ENCODE measurements around the gene POM121L2. TPM values are rescaled to one million over a fixed set of nuclear protein-coding genes. Genes with fewer than 3 reads are reported as not detected.

POM121L2 gene
- total RNA-seq, 1 experiment from 2014 or later, result 0.05 TPM

- in situ Hi-C loops (cut with HindIII; ENCODE audit: low pct_unique_long_range_greater_than_20kb, low sequenced_read_pairs), result no loop called here
- peak; percentile 83 for DNase-seq (ENCODE audit: low read depth, low spot score)
Observed at GRCh38 chr6:27296106-27296783, 15.8 kb downstream of the POM121L2 start.

GRCh38 chr6:27295301-27296079 lies 16.6 kb downstream of the POM121L2 start:
- in situ Hi-C loops (cut with HindIII; ENCODE audit: low pct_unique_long_range_greater_than_20kb, low sequenced_read_pairs), result no loop called here
- DNase-seq (ENCODE audit: low read depth, low spot score), result peak; percentile 97

DNA sequence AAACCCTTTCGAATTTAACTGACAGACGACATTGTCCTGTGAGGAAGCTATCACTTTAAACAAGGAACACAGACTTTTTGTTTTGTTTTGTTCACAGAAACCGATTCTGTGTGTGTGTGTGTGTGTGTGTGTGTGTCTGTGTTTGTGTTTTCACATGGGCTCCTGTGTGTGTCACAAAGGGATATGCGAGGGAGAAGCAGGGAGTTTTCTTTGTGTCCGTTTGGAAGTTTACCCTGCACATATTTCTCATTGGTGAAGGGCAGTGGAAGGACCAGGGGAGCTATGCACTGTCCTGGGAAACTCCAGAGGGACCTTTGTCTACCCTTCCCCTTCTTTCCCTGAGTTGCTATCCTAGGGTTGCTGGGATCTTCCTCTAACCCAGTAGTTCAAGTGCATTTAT lies 17.7 kb downstream of the POM121L2 start:
- in situ Hi-C loops (cut with HindIII; ENCODE audit: low pct_unique_long_range_greater_than_20kb, low sequenced_read_pairs), result no loop called here
- DNase-seq (ENCODE audit: low read depth, low spot score), result peak; percentile 56

- peak; percentile 89 for DNase-seq (ENCODE audit: low read depth, low spot score)
- in situ Hi-C loops (cut with HindIII; ENCODE audit: low pct_unique_long_range_greater_than_20kb, low sequenced_read_pairs), result no loop called here
Observed at GRCh38 chr6:27293436-27294098, 18.5 kb downstream of the POM121L2 start.

DNA sequence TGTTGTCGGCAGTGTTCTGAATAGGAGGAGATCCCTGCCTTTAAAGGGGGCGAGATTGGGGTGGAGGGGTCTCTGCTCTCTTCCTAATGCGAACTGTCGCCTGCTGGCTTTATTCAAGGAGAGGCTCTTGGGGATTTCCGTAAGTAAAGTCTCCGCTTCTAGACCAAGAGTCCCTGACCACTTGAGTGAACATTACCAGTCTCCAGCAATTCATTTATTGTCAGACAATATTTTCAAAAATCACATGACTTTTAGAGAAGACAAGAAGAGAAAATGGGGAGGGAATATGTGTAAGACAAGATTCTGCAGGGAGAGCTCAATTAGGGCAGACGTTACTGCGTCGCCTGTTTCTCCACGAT lies 21.2 kb downstream of the POM121L2 start:
- no peak for DNase-seq (ENCODE audit: low read depth, low spot score)
- in situ Hi-C loops (cut with HindIII; ENCODE audit: low pct_unique_long_range_greater_than_20kb, low sequenced_read_pairs), result no loop called here

GRCh38 chr6:27290065-27290849 lies 21.8 kb downstream of the POM121L2 start:
- in situ Hi-C loops (cut with HindIII; ENCODE audit: low pct_unique_long_range_greater_than_20kb, low sequenced_read_pairs), result no loop called here
- DNase-seq (ENCODE audit: low read depth, low spot score), result peak; percentile 87

DNA sequence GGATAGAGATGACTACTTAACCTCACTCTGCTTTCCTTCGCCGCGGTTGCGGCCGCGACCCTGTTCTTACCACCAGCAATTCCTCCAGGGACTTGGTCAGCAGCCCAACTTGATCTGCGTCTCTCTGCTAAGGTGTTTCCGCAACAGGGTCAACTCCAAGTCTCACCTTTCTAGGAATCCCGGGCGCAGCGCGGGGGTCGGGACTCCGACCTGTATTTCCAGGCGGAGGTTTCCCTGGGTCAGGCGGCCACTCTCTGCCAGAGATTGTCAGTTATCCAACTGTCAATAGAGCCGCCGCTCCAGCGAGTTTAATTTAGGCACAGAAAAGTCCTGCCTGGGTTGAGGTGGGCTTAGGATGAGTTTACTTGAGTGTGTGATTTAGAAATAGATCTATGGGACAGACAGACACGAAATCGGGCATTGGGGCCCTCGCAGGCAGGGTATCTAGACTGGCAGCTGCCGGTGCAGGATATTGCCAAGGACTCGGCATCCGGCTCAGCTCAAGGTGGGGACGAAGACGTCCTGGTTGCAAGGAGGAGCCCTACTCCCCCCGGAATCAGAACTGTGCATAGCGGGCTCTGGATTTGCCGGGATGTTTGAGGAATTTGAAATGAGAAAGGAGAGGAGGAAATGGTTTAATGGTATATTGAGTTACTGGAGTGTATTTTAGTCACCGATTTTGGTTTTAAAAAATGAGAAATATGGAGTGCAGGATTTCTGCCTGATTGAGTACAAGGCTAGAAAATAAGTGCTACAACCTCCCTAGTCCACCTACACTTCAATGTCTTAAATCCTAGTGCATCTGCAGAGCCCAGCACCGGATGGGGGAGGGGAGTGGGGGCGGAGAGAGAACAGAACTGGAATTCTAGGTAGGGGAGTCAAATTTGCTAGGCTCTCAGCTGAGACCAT lies 23.7 kb downstream of the POM121L2 start:
- DNase-seq (ENCODE audit: low read depth, low spot score), result peak; percentile 52
- in situ Hi-C loops (cut with HindIII; ENCODE audit: low pct_unique_long_range_greater_than_20kb, low sequenced_read_pairs), result no loop called here

- DNase-seq (ENCODE audit: low read depth, low spot score), result peak; percentile 15
- in situ Hi-C loops (cut with HindIII; ENCODE audit: low pct_unique_long_range_greater_than_20kb, low sequenced_read_pairs), result no loop called here
Observed at GRCh38 chr6:27287751-27288135, 24.3 kb downstream of the POM121L2 start.

GRCh38 chr6:27286141-27286540 lies 25.9 kb downstream of the POM121L2 start:
- no peak for DNase-seq (ENCODE audit: low read depth, low spot score)
- in situ Hi-C loops (cut with HindIII; ENCODE audit: low pct_unique_long_range_greater_than_20kb, low sequenced_read_pairs), result no loop called here

DNA sequence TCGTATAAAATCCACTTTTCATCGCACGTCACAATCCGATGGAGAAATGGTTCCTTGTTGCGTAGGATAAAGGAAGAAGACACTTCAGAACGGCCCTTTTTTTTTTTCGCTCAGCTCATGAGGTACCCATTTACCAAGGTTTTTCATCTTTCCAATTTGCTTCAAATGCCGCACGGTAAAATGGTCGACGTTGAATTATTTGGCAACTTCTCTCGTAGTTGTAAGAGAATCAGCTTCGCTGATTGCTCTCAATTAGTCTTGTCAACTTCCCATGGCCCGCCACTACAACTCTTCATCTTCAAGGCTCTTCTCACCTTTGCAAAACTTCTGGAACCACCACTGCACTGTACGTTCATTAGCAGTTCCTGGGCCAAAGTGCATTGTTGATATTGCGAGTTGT lies 28.8 kb downstream of the POM121L2 start:
- in situ Hi-C loops (cut with HindIII; ENCODE audit: low pct_unique_long_range_greater_than_20kb, low sequenced_read_pairs), result no loop called here

DNA sequence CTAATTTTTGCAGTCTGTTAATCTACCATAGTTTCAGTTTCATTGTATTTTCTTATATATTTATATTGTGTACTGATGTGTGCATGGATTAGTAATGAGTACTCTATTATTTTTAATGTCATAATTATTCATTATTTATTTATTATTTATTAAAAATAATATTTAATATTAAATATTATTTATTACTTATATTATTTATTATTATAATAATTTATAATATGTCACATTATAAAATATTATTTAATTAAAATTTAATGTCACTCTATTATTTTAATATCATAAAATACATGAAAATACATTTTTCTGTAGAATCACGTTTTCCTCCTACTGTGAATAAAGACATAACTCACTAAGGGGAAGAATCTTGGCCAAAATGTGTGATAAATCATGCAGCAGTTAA lies 30.5 kb downstream of the POM121L2 start:
- in situ Hi-C loops (cut with HindIII; ENCODE audit: low pct_unique_long_range_greater_than_20kb, low sequenced_read_pairs), result no loop called here
- DNase-seq (ENCODE audit: low read depth, low spot score), result no peak

More for the DNA sequence above, 28.8 kb downstream of the POM121L2 start:
- no peak for DNase-seq (ENCODE audit: low read depth, low spot score)

- peak; percentile 77 for DNase-seq (ENCODE audit: low read depth, low spot score)
- in situ Hi-C loops (cut with HindIII; ENCODE audit: low pct_unique_long_range_greater_than_20kb, low sequenced_read_pairs), result no loop called here
Observed at GRCh38 chr6:27281105-27281539, 31.0 kb downstream of the POM121L2 start.

GRCh38 chr6:27280540-27281000 lies 31.5 kb downstream of the POM121L2 start:
- in situ Hi-C loops (cut with HindIII; ENCODE audit: low pct_unique_long_range_greater_than_20kb, low sequenced_read_pairs), result no loop called here
- peak; percentile 85 for DNase-seq (ENCODE audit: low read depth, low spot score)

GRCh38 chr6:27280064-27280539 lies 32.0 kb downstream of the POM121L2 start:
- peak; percentile 79 for DNase-seq (ENCODE audit: low read depth, low spot score)
- in situ Hi-C loops (cut with HindIII; ENCODE audit: low pct_unique_long_range_greater_than_20kb, low sequenced_read_pairs), result no loop called here

DNA sequence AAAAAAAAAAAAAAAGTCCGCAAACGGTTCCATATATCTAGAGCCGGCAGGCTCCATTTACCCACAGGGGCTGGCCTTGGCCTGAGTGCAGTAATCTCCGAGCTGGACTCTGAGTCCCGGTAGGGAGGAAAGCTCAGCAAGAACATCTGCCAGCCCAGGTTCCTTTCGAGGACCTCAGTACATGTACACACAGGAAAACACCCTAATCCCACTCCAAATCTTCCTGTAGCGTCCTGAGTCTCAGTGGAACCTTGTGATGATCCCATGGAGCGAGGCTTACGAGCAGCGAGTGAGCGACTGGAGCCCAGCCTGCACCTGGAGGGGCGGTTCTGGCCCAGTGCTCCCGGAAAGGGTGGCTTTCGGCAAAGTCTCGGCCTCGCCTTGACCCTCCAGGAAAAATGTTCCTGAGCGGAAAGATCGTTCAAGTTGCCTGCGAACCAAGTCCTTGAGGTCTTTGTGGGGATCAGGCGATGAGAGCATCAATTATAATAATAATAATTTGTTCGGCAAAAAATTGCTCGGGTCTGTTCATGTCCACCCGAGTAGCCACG lies 32.5 kb downstream of the POM121L2 start:
- DNase-seq (ENCODE audit: low read depth, low spot score), result peak; percentile 33
- in situ Hi-C loops (cut with HindIII; ENCODE audit: low pct_unique_long_range_greater_than_20kb, low sequenced_read_pairs), result no loop called here

Data from SK-MEL-5 (cell line).